GM12801 (cell line): ENCODE results near the gene DLAT.

Source experiments
- TF ChIP-seq, protein P1 (sequence below): IDR thresholded peaks from one replicate; pipeline ENCODE4 v1.5.1; 2011; ENCODE audit warnings: control low read depth; ENCODE audit not compliant: insufficient read length; ENCODE audit errors: extremely low read depth

Gene DLAT

DNA sequence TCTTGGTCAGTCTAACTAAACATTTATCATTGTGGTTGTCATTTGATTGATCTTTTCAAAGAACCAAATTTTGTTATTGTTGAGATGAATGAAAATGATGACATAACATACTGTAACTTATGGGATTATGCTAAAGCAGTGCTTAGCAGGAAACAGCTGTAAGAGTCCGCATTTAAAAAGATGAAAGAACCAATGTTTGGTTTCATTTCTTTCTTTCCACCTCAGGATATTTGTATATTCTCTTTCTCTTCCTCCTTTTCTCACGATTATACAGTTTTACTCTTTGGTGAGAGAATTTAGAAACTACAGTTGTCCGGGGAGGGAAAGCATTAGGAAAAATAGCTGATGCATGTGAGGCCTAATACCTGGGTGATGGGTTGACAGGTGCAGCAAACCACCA is 25.5 kb downstream of the DLAT start:
- TF ChIP-seq, protein P1, sequence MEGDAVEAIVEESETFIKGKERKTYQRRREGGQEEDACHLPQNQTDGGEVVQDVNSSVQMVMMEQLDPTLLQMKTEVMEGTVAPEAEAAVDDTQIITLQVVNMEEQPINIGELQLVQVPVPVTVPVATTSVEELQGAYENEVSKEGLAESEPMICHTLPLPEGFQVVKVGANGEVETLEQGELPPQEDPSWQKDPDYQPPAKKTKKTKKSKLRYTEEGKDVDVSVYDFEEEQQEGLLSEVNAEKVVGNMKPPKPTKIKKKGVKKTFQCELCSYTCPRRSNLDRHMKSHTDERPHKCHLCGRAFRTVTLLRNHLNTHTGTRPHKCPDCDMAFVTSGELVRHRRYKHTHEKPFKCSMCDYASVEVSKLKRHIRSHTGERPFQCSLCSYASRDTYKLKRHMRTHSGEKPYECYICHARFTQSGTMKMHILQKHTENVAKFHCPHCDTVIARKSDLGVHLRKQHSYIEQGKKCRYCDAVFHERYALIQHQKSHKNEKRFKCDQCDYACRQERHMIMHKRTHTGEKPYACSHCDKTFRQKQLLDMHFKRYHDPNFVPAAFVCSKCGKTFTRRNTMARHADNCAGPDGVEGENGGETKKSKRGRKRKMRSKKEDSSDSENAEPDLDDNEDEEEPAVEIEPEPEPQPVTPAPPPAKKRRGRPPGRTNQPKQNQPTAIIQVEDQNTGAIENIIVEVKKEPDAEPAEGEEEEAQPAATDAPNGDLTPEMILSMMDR: no peak

DNA sequence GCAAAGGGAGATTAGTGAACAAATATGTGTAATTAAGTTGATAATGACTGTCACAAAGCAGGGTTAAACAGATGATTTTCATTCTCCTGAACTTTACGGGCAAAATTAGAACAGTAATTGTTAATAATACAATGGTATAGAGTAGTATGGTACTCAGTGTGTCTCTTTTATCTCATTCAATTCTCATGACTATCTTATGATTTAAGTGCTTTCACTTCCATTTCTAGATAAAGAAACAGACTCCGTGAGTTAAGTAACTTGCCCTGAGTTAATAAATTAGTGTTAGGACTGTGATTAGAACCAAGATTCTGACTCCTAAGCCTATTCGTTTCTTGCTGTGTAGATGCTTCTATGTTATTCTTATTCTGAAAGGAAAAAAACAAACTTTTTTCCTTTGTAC is 26.6 kb downstream of the DLAT start:
- TF ChIP-seq, protein P1: no peak

GRCh38 chr11:112057170-112057569 is 32.0 kb downstream of the DLAT start:
- TF ChIP-seq, protein P1: no peak

DNA sequence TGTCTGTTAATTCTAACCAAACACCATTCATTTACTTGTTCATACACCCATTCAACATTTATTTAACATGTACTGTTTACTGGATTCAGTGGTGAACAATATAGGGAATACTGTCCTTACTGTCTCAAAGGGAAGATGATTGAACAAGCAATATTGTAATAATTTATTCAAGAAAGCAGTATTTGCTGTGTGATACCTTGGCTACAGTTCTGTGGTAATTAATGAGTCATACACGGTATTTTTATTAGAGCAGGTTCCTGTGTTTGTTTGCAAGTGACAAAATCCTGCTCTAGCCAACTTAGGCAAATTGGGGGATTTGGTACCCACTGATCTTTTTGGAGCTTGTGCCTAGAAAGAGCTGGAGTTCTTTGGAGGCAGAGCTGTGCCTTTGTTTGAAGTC is 32.9 kb downstream of the DLAT start:
- TF ChIP-seq, protein P1: no peak

DNA sequence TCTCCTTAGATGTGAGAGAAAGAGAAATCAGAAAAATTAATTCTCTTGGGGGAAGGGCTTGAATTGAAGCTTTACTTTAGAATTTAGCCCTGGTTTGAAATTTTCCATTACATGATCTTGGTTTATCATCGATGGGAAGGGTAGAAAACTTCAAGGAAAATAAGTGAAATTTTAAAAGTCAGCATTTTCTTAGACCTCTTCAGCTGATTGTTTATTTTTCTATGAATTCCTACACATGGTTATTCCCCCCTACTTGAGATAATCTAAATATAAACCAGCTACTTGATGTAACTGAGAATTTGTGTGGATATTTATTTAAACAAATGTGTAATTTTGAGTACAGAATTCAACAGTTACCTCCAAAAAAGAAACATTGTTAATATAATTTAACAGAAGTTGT is 37.7 kb downstream of the DLAT start:
- TF ChIP-seq, protein P1: no peak

DNA sequence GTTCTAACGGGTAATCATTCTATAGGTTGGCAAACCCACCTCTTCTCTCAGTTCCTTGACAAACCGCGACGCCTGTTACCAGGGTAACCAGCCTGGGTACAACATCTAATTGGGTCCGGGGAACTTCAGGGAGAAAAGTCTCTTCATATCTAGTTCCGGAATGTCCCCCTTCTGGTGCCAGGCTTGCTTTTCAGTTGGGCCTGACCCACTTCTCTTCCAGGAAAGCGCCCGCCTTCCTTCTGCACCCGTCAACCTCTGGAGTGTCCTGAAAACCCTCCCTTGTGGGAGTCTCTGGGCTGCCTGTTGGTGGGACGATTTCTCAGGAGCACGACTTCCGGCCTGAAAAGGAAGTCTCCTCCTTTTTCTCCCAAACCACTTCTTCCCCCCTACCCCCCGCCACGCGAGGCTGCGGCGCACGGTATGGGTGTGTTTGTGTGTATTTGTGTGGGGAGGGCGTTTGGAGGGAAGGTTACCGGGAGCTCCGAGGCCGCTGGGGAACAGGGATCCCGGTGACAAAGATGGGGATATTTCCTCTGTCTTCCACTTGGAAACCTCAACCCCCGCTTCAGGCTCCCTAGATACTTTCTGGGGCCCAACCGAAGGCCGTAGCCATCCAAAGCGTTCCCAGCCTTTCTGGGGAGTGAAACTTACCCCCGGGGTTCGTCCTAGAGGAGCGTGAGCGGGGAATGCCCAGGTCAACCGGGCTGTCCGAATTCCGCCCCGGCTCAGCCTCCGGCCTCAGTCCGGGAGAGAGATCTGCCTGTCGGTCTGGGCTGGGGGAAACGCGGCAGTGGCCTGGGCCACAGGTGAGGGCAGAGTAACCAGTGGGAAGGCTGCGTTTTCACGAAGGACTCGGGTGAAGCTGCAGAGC is 49.0 kb downstream of the DLAT start, which contains the start of the genes NKAPD1 and PIH1D2:
Gene NKAPD1 (plus strand): TSS at position 359 of the 871 bp plus-strand sequence. CDS start 1,276 bp downstream, outside the sequence.
Gene PIH1D2 (minus strand): TSS at position 77 of the 871 bp plus-strand sequence. CDS start 843 bp downstream, outside the sequence.
- TF ChIP-seq, protein P1: no peak

GRCh38 chr11:112082729-112083128 is 57.5 kb downstream of the DLAT start:
- TF ChIP-seq, protein P1: no peak
